GM12878 (cell line): ENCODE measurements around the gene PPRC1. TPM values are rescaled to one million over a fixed set of nuclear protein-coding genes. Genes with fewer than 3 reads are reported as not detected.

ENCODE experiments used
- ATAC-seq: fragments of 200-7000 bp; cut with Tn5 transposase; 3 replicates; pipeline ENCODE4 v1.9.1; 2020; ENCODE audit warnings: mild to moderate bottlenecking, moderate library complexity
- BruUV-seq: library from RNA; stranded (reverse); fragments of 400-500 nt; replicated peaks from 2 replicates; lab custom pipeline; 2021; lab: Mats Ljungman, UMichigan
- CTCF ChIA-PET: fragments of 300-600 bp; sonication (Branson Sonifier 250); formaldehyde crosslinking; extraction: SDS; loops from one replicate; lab custom pipeline; 2021; ENCODE audit warnings: inconsistent platforms; lab: Yijun Ruan, JAX
- POLR2A ChIA-PET: fragments of 350-600 bp; formaldehyde crosslinking; extraction: SDS; loops from one replicate; lab custom pipeline; 2021; ENCODE audit warnings: inconsistent platforms; lab: Charles Lee
- RAD21 ChIA-PET: fragments of 300-600 bp; sonication (Branson Sonifier 250); formaldehyde crosslinking; loops from one replicate; lab custom pipeline; 2023; ENCODE audit warnings: antibody characterized with exemption; ENCODE audit not compliant: unreplicated experiment; lab: Charles Lee
- SMC1A ChIA-PET: fragments of 300-600 bp; sonication (Branson Sonifier 250); formaldehyde crosslinking; loops from one replicate; lab custom pipeline; 2023; ENCODE audit not compliant: unreplicated experiment, uncharacterized antibody; lab: Charles Lee
- DNase-seq: peaks from one replicate; pipeline ENCODE4 v3.0.0-alpha.2; 2011; ENCODE audit warnings: low read depth, low spot score
- FAIRE-seq: peaks from 3 replicates; lab custom pipeline; 2011; peaks lifted over from hg19 to GRCh38; lab: Jason Lieb, UNC
- H2AFZ ChIP-seq: 2 replicates; pipeline ENCODE4 v1.6.0; 2011; ENCODE audit warnings: low read depth, low read length, control low read depth; ENCODE audit not compliant: control insufficient read depth
- H3K27ac ChIP-seq: 2 replicates; pipeline ENCODE4 v1.5.1; 2011; ENCODE audit warnings: control low read depth; ENCODE audit not compliant: control insufficient read depth, insufficient read depth
- H3K27me3 ChIP-seq, 2 experiments: replicated peaks in 1 of 2; 2 replicates each; pipeline versions ENCODE4 v1.6.0 to v1.6.1; 2011; ENCODE audit warnings: low read length in 1 of 2; ENCODE audit not compliant: control insufficient read depth in 2 of 2, insufficient read depth in 2 of 2
- H3K36me3 ChIP-seq, 2 experiments: 2 replicates each; pipeline ENCODE4 v1.5.1; 2011; ENCODE audit warnings: low read length in 1 of 2; ENCODE audit not compliant: control insufficient read depth in 2 of 2, insufficient read depth in 2 of 2
- H3K4me1 ChIP-seq: 2 replicates; pipeline ENCODE4 v1.6.1; 2011; ENCODE audit warnings: mild to moderate bottlenecking, low read length, moderate library complexity, mixed read lengths; ENCODE audit not compliant: control insufficient read depth, insufficient read depth
- H3K4me2 ChIP-seq: 2 replicates; pipeline ENCODE4 v1.6.0; 2011; ENCODE audit warnings: control low read depth; ENCODE audit not compliant: control insufficient read depth, insufficient read depth
- H3K4me3 ChIP-seq: fragments of 200-600 bp; sonication (generic); 2 replicates; pipeline ENCODE4 v1.5.1; 2016
- H3K79me2 ChIP-seq: 2 replicates; pipeline ENCODE4 v1.6.0; 2011; ENCODE audit warnings: low read length; ENCODE audit not compliant: control insufficient read depth, insufficient read depth
- H3K9ac ChIP-seq: 2 replicates; pipeline ENCODE4 v1.8.0; 2011; ENCODE audit warnings: low read length, control low read depth, mixed read lengths; ENCODE audit not compliant: control insufficient read depth, insufficient read depth
- H3K9me3 ChIP-seq: replicated peaks from 3 replicates; pipeline ENCODE4 v1.5.1; 2011; ENCODE audit warnings: mild to moderate bottlenecking, low read length; ENCODE audit not compliant: control insufficient read depth, insufficient read depth
- H4K20me1 ChIP-seq: 2 replicates; pipeline ENCODE4 v1.6.0; 2011; ENCODE audit not compliant: control insufficient read depth, insufficient read depth
- BHLHE40 ChIP-seq, 2 experiments: fragments of 450-650 bp in 1 of 2; IDR thresholded peaks; 2 replicates each; pipeline ENCODE4 v1.6.1; 2011 to 2017; ENCODE audit warnings: low read depth in 2 of 2, borderline replicate concordance in 1 of 2, improper control_type of control experiment in 1 of 2, low read length in 1 of 2, mild to moderate bottlenecking in 1 of 2
- CBFB ChIP-seq: IDR thresholded peaks from 2 replicates; pipeline ENCODE4 v1.6.1; 2016; ENCODE audit warnings: antibody characterized with exemption, low read depth
- CBX3 ChIP-seq: fragments of 200-600 bp; sonication (generic); IDR thresholded peaks from 2 replicates; pipeline ENCODE4 v1.6.1; 2016; ENCODE audit warnings: low read depth, borderline replicate concordance
- CREB1 ChIP-seq: IDR thresholded peaks from 2 replicates; pipeline ENCODE4 v1.6.1; 2012; ENCODE audit warnings: low read depth, mild to moderate bottlenecking, inconsistent platforms
- FOS ChIP-seq: IDR thresholded peaks from 3 replicates; pipeline ENCODE4 v1.6.1; 2011; ENCODE audit warnings: borderline replicate concordance; ENCODE audit not compliant: insufficient read length; ENCODE audit errors: extremely low read depth
- MAX ChIP-seq: IDR thresholded peaks from 2 replicates; pipeline ENCODE4 v1.6.1; 2012; ENCODE audit warnings: low read depth, low read length, improper control_type of control experiment
- RAD51 ChIP-seq: fragments of 450-650 bp; IDR thresholded peaks from 2 replicates; pipeline ENCODE4 v1.6.1; 2016; ENCODE audit warnings: moderate library complexity, mild to moderate bottlenecking, inconsistent platforms
- REST ChIP-seq: IDR thresholded peaks from 2 replicates; pipeline ENCODE4 v1.6.1; 2012; ENCODE audit warnings: mild to moderate bottlenecking, low read depth, low read length
- USF2 ChIP-seq: IDR thresholded peaks from 2 replicates; pipeline ENCODE4 v1.6.1; 2011; ENCODE audit warnings: low read depth, low read length, improper control_type of control experiment, borderline replicate concordance
- WGBS: methylation state at CpG from one replicate; pipeline ENCODE4 v1.1.6; 2016; ENCODE audit warnings: low lambda C conversion rate; ENCODE audit not compliant: insufficient replicate concordance, insufficient coverage; ENCODE audit errors: missing lambda C conversion rate; 5-methylcytosine and 5-hydroxymethylcytosine counted together
- in situ Hi-C: fragments of 300-500 bp; cut with MboI; formaldehyde crosslinking; loops from 9 replicates; pipeline ENCODE4 v1.14.3; 2018; ENCODE audit warnings: mixed read lengths
- intact Hi-C: fragments of 100-400 bp; cut with micrococcal nuclease; formaldehyde crosslinking; loops from one replicate; pipeline ENCODE4 v1.14.2; 2022; ENCODE audit not compliant: unreplicated experiment
- polyA plus RNA-seq, 11 experiments: library from polyadenylated mRNA; depleted of rRNA in 4 of 11; unstranded in 6 of 11; stranded (reverse) in 5 of 11; fragments of >200 nt; fragmentation: Nextera tagmentation in 4 of 11; fragmentation: Illumina TruSeq in 1 of 11; extraction: Ambion mirVana in 4 of 11; extraction: Trizol in 1 of 11; gene quantifications; 1 replicate in 1 of 11; 2 replicates in 10 of 11; pipeline versions ENCODE4 v1.2.1 to v1.2.3, GENCODE V29; 2011 to 2016; ENCODE audit warnings: inconsistent platforms in 2 of 11, missing spikeins in 2 of 11, low read depth in 1 of 11
- total RNA-seq, 4 experiments: library from RNA; depleted of rRNA in 3 of 4; stranded (reverse); fragments of >200 nt in 3 of 4; fragmentation: Illumina TruSeq in 1 of 4; extraction: Trizol in 1 of 4; gene quantifications; 2 replicates each; pipeline versions ENCODE4 v1.2.1 to v1.2.3, GENCODE V29; 2013 to 2021

PPRC1 gene
- total and polyA plus RNA-seq, 10 of the 15 experiments (the other 5 are each of a cell fraction or from before 2014, with no cell fraction given) = 13.1 to 69.8 (median 32.4) TPM

GRCh38 chr10:102123223-102123622 lies 9.6 kb upstream of the PPRC1 start:
- DNase-seq (no peak), ATAC-seq (no peak), FAIRE-seq (no peak)
- Histone ChIP-seq H4K20me1 (no peaks in the 10 kb centered on the region), H3K4me2 (no peak overlapping the region), H3K79me2 (peaks cover 20% of the 10 kb centered on the region), H2AFZ (no peak overlapping the region), H3K9ac (no peak overlapping the region), H3K27me3 (no peaks in the 10 kb centered on the region), H3K4me3 (no peak overlapping the region), H3K4me1 (peaks cover 17% of the 10 kb centered on the region), H3K27ac (no peak overlapping the region), H3K36me3 (no peaks in the 10 kb centered on the region), H3K9me3 (no peaks in the 10 kb centered on the region)
- ChIA-PET RAD21 (no interaction called here), POLR2A (interaction anchor here (0.6 kb wide), 1 partner anchor 413 kb away, joined by 6 read pairs; no protein-coding TSS in a partner anchor), CTCF (interaction anchor here (0.8 to 3.0 kb wide), 5 partner anchors 8 to 286 kb away, joined by 4 to 24 read pairs (median 5); partner anchors contain the start of genes NOLC1 and PPRC1), SMC1A (interaction anchor here (0.7 to 1.0 kb wide), 2 partner anchors 8 to 12 kb away, joined by 4 read pairs; no protein-coding TSS in a partner anchor)
- 91% methylated on average over 3 of the region's 3 CpGs for WGBS
- no peak for TF ChIP-seq CBFB
- no peak for TF ChIP-seq FOS
- TF ChIP-seq RAD51 = no peak
- no peak for TF ChIP-seq BHLHE40 (IDR thresholded peaks at IDR 0.05; ENCODE audit: borderline replicate concordance in 1 of 2, low read depth in 2 of 2, low read length in 1 of 2)
- TF ChIP-seq CREB1 = no peak
- TF ChIP-seq MAX = no peak
- TF ChIP-seq REST = no peak
- TF ChIP-seq CBX3 = no peak
- TF ChIP-seq USF2 = no peak
- intact Hi-C loops = no loop called here
- no TSS peak for BruUV-seq
- in situ Hi-C loops = no loop called here
